H9 (cell line): ENCODE results near the gene DBI. TPM values are rescaled to one million over a fixed set of nuclear protein-coding genes. Genes with fewer than 3 reads are reported as not detected.

Experiments
- DNase-seq: peaks from one replicate; pipeline ENCODE4 v3.0.0-alpha.2; 2017
- H2AFZ ChIP-seq: one replicate; pipeline ENCODE4 v1.6.1; 2013; ENCODE audit warnings: mild to moderate bottlenecking, low read length, control low read depth, moderate library complexity
- H2AK5ac ChIP-seq: 2 replicates; pipeline ENCODE4 v1.6.1; 2013; ENCODE audit warnings: low read length, control low read depth, mixed read lengths; ENCODE audit not compliant: insufficient read length
- H2BK120ac ChIP-seq: one replicate; pipeline ENCODE4 v1.6.1; 2013; ENCODE audit warnings: low read depth, mild to moderate bottlenecking, low read length, control low read depth, inconsistent platforms; ENCODE audit not compliant: poor library complexity, severe bottlenecking
- H2BK12ac ChIP-seq: 2 replicates; pipeline ENCODE4 v1.6.1; 2013; ENCODE audit warnings: low read length, control low read depth, mixed read lengths, low read depth; ENCODE audit not compliant: insufficient read length
- H2BK15ac ChIP-seq: 2 replicates; pipeline ENCODE4 v1.6.1; 2013; ENCODE audit warnings: low read depth, low read length, control low read depth
- H2BK20ac ChIP-seq: one replicate; pipeline ENCODE4 v1.6.1; 2013; ENCODE audit warnings: low read depth, mild to moderate bottlenecking, low read length, control low read depth, inconsistent platforms; ENCODE audit not compliant: poor library complexity, severe bottlenecking
- H2BK5ac ChIP-seq: 2 replicates; pipeline ENCODE4 v1.6.1; 2013; ENCODE audit warnings: low read length, control low read depth, mixed read lengths; ENCODE audit not compliant: insufficient read length
- H3K14ac ChIP-seq: 2 replicates; pipeline ENCODE4 v1.6.1; 2013; ENCODE audit warnings: low read length, control low read depth; ENCODE audit not compliant: insufficient read depth
- H3K18ac ChIP-seq: 2 replicates; pipeline ENCODE4 v1.6.1; 2013; ENCODE audit warnings: low read depth, mild to moderate bottlenecking, mixed read lengths, low read length, control low read depth; ENCODE audit not compliant: insufficient read length
- H3K23ac ChIP-seq: 2 replicates; pipeline ENCODE4 v1.6.1; 2013; ENCODE audit warnings: low read length, control low read depth, mixed read lengths, low read depth; ENCODE audit not compliant: insufficient read length
- H3K23me2 ChIP-seq: 2 replicates; pipeline ENCODE4 v1.6.1; 2013; ENCODE audit warnings: low read depth, mild to moderate bottlenecking, mixed read lengths, low read length, control low read depth; ENCODE audit not compliant: insufficient read length, poor library complexity, severe bottlenecking
- H3K27ac ChIP-seq: 2 replicates; pipeline ENCODE4 v1.5.1; 2013; ENCODE audit warnings: low read length, control low read depth, mixed read lengths, low read depth; ENCODE audit not compliant: insufficient read length
- H3K27me3 ChIP-seq: 2 replicates; pipeline ENCODE4 v1.6.1; 2013; ENCODE audit warnings: low read length, control low read depth, inconsistent platforms; ENCODE audit not compliant: insufficient read depth
- H3K4ac ChIP-seq: 2 replicates; pipeline ENCODE4 v1.6.1; 2013; ENCODE audit warnings: low read depth, mild to moderate bottlenecking, control low read depth, inconsistent platforms, low read length, moderate library complexity
- H3K4me1 ChIP-seq: 2 replicates; pipeline ENCODE4 v1.6.1; 2013; ENCODE audit warnings: low read length, control low read depth, inconsistent platforms; ENCODE audit not compliant: insufficient read depth
- H3K4me2 ChIP-seq: 2 replicates; pipeline ENCODE4 v1.6.1; 2013; ENCODE audit warnings: low read length, control low read depth, mixed read lengths; ENCODE audit not compliant: insufficient read length, insufficient read depth
- H3K56ac ChIP-seq: 2 replicates; pipeline ENCODE4 v1.6.1; 2013; ENCODE audit warnings: low read depth, mild to moderate bottlenecking, mixed read lengths, low read length, control low read depth; ENCODE audit not compliant: insufficient read length
- H3K79me1 ChIP-seq: 2 replicates; pipeline ENCODE4 v1.6.1; 2013; ENCODE audit warnings: low read depth, mild to moderate bottlenecking, moderate library complexity, low read length, control low read depth, inconsistent platforms; ENCODE audit not compliant: insufficient read depth, poor library complexity, severe bottlenecking
- H3K79me2 ChIP-seq: 2 replicates; pipeline ENCODE4 v1.6.1; 2013; ENCODE audit warnings: low read length, control low read depth, inconsistent platforms; ENCODE audit not compliant: insufficient read depth
- H3K9ac ChIP-seq: 2 replicates; pipeline ENCODE4 v1.6.1; 2013; ENCODE audit warnings: low read length, control low read depth, mixed read lengths; ENCODE audit not compliant: insufficient read length; ENCODE audit errors: extremely low read depth
- H3K9me3 ChIP-seq: one replicate; pipeline ENCODE4 v1.6.1; 2013; ENCODE audit warnings: low read depth, low read length, inconsistent platforms; ENCODE audit not compliant: control insufficient read depth
- H3T11ph ChIP-seq: one replicate; pipeline ENCODE4 v1.6.1; 2013; ENCODE audit warnings: mild to moderate bottlenecking, low read length, control low read depth, inconsistent platforms
- H4K20me1 ChIP-seq: one replicate; pipeline ENCODE4 v1.6.1; 2013; ENCODE audit not compliant: control insufficient read depth, insufficient read length, insufficient read depth
- H4K5ac ChIP-seq: 2 replicates; pipeline ENCODE4 v1.6.1; 2013; ENCODE audit warnings: low read depth, mild to moderate bottlenecking, mixed read lengths, low read length, control low read depth; ENCODE audit not compliant: insufficient read length
- H4K8ac ChIP-seq: replicated peaks from 2 replicates; pipeline ENCODE4 v1.6.1; 2013; ENCODE audit warnings: low read length, control low read depth, mixed read lengths, low read depth; ENCODE audit not compliant: insufficient read length
- H4K91ac ChIP-seq: 2 replicates; pipeline ENCODE4 v1.6.1; 2013; ENCODE audit warnings: low read depth, mild to moderate bottlenecking, moderate library complexity, mixed read lengths, low read length, control low read depth; ENCODE audit not compliant: insufficient read length
- H3K27ac Mint-ChIP-seq, 3 experiments: 2 replicates in 2 of 3; 3 replicates in 1 of 3; pipeline ENCODE4 v1.8.0; 2020 to 2021; ENCODE audit warnings: mixed read lengths in 3 of 3, mild to moderate bottlenecking in 1 of 3, moderate library complexity in 1 of 3
- H3K27me3 Mint-ChIP-seq: 2 replicates; pipeline ENCODE4 v1.8.0; 2021; ENCODE audit warnings: low read depth, mild to moderate bottlenecking, moderate library complexity, mixed read lengths
- H3K36me3 Mint-ChIP-seq, 3 experiments: 2 replicates in 2 of 3; 3 replicates in 1 of 3; pipeline ENCODE4 v1.8.0; 2020 to 2021; ENCODE audit warnings: low read depth in 3 of 3, mixed read lengths in 3 of 3; ENCODE audit not compliant: insufficient read depth in 1 of 3
- H3K4me1 Mint-ChIP-seq, 2 experiments: 2 replicates each; pipeline ENCODE4 v1.8.0; 2020; ENCODE audit warnings: mixed read lengths in 2 of 2
- H3K4me3 Mint-ChIP-seq, 2 experiments: 2 replicates in 1 of 2; 3 replicates in 1 of 2; pipeline ENCODE4 v1.8.0; 2020 to 2021; ENCODE audit warnings: mild to moderate bottlenecking in 2 of 2, mixed read lengths in 2 of 2, moderate library complexity in 1 of 2
- H3K9me3 Mint-ChIP-seq, 2 experiments: 2 replicates in 1 of 2; 3 replicates in 1 of 2; pipeline ENCODE4 v1.8.0; 2020; ENCODE audit warnings: mild to moderate bottlenecking in 2 of 2, mixed read lengths in 2 of 2, moderate library complexity in 1 of 2
- WGBS: extraction: QIAGEN DNeasy Blood & Tissue Kit; methylation state at CpG from one replicate; pipeline ENCODE4 v1.1.7; 2013; ENCODE audit warnings: missing lambda C conversion rate, low lambda C conversion rate, mixed read lengths; ENCODE audit not compliant: insufficient read length; ENCODE audit errors: extremely low coverage; 5-methylcytosine and 5-hydroxymethylcytosine counted together
- total RNA-seq: library from RNA; stranded (reverse); gene quantifications from 2 replicates; pipeline ENCODE4 v1.2.1, GENCODE V29; 2021
- TF ChIP-seq, protein P1 (sequence below): fragments of 200-600 bp; sonication (generic); conservative IDR thresholded peaks from 3 replicates; pipeline ENCODE4 v1.8.0; 2021; ENCODE audit warnings: antibody characterized with exemption, mild to moderate bottlenecking

The DBI gene
- total RNA-seq, 1 experiment from 2014 or later: 127 TPM

DNA sequence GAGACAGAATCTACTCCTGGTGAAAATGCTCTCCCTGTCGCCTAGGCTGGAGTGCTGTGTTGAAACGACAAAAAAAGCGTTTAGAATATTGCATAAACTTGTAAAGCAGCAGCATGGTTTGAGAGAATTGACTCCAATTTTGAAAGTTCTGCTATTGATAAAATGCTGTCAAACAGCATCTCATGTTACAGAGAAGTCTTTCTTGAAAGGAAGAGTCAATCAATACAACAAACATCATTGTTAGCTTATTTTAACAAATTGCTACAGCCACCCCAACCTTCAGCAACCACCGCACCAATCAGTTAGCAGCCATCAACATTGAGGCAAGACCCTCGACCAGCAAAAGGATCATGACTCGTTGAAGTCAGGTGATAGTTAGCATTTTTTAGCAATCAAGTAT lies 7.0 kb upstream of the DBI start:
- no peaks in the 10 kb centered on the region for H4K20me1 ChIP-seq
- H3K4me2 ChIP-seq: no peak overlapping the region
- no peak overlapping the region for H4K91ac ChIP-seq
- no peaks in the 10 kb centered on the region for H3K79me1 ChIP-seq
- no peaks in the 10 kb centered on the region for H3K9me3 ChIP-seq
- Mint-ChIP-seq H3K4me3 (no peak overlapping the region), H3K36me3 (no peaks in the 10 kb centered on the region; a peak in 1 of 7 replicates), H3K27ac (no peak overlapping the region), H3K9me3 (no peaks in the 10 kb centered on the region), H3K27me3 (no peaks in the 10 kb centered on the region), H3K4me1 (peaks cover 9 to 11% of the 10 kb centered on the region in 2 experiments)
- DNase-seq: no peak
- no peak overlapping the region for H3T11ph ChIP-seq
- TF ChIP-seq, protein P1, sequence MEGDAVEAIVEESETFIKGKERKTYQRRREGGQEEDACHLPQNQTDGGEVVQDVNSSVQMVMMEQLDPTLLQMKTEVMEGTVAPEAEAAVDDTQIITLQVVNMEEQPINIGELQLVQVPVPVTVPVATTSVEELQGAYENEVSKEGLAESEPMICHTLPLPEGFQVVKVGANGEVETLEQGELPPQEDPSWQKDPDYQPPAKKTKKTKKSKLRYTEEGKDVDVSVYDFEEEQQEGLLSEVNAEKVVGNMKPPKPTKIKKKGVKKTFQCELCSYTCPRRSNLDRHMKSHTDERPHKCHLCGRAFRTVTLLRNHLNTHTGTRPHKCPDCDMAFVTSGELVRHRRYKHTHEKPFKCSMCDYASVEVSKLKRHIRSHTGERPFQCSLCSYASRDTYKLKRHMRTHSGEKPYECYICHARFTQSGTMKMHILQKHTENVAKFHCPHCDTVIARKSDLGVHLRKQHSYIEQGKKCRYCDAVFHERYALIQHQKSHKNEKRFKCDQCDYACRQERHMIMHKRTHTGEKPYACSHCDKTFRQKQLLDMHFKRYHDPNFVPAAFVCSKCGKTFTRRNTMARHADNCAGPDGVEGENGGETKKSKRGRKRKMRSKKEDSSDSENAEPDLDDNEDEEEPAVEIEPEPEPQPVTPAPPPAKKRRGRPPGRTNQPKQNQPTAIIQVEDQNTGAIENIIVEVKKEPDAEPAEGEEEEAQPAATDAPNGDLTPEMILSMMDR: no peak
- no peaks in the 10 kb centered on the region for H3K79me2 ChIP-seq
- H3K27me3 ChIP-seq: no peaks in the 10 kb centered on the region
- H3K14ac ChIP-seq: no peak overlapping the region
- no peaks in the 10 kb centered on the region for H3K23me2 ChIP-seq
- no peak overlapping the region for H2BK20ac ChIP-seq
- H3K4me1 ChIP-seq: no peaks in the 10 kb centered on the region
- H2BK120ac ChIP-seq: no peak overlapping the region
- WGBS: no CpG with 5 or more reads among the region's 6 CpGs
- no peak overlapping the region for H3K4ac ChIP-seq
- no peak overlapping the region for H2BK5ac ChIP-seq
- no peak overlapping the region for H3K18ac ChIP-seq
- H2BK12ac ChIP-seq: no peak overlapping the region
- no peak overlapping the region for H3K23ac ChIP-seq
- H3K27ac ChIP-seq: no peak overlapping the region
- no peak overlapping the region for H2BK15ac ChIP-seq
- no peak overlapping the region for H2AFZ ChIP-seq
- no peak overlapping the region for H3K9ac ChIP-seq
- no peak overlapping the region for H2AK5ac ChIP-seq
- no peak overlapping the region for H4K8ac ChIP-seq
- no peak overlapping the region for H4K5ac ChIP-seq
- no peak overlapping the region for H3K56ac ChIP-seq
